Testis (tissue), 2 donors: ENCODE data around the gene PDIA4.

Source experiments
- CTCF ChIP-seq, 3 experiments: fragments of 450-650 bp in 2 of 3; fragments of 200-600 bp in 1 of 3; sonication (generic) in 1 of 3; IDR thresholded peaks; one replicate each; pipeline ENCODE4 v1.5.1; 2016 to 2019; ENCODE audit warnings: antibody characterized with exemption in 3 of 3, mild to moderate bottlenecking in 2 of 3, moderate library complexity in 1 of 3
- POLR2A ChIP-seq: fragments of 450-650 bp; IDR thresholded peaks from one replicate; pipeline ENCODE4 v1.6.1; 2017; ENCODE audit warnings: antibody characterized with exemption, mild to moderate bottlenecking, moderate library complexity

GRCh38 chr7:149070372-149071125, 42.2 kb upstream of the PDIA4 start:
- no peak for TF ChIP-seq CTCF (IDR thresholded peaks at IDR 0.05)
- TF ChIP-seq POLR2A: no peak
